AG10803 (cell line): ENCODE data around the gene SLC8A1.
A peak's percentile ranks its signal among the peaks of the same experiment; 100 is the strongest.

ENCODE experiments used
- DNase-seq: peaks from one replicate; pipeline ENCODE4 v3.0.0; 2010; ENCODE audit warnings: low read depth
- H3K4me3 ChIP-seq: 2 replicates; pipeline ENCODE4 v1.5.1; 2011; ENCODE audit warnings: mild to moderate bottlenecking, low read length, control low read depth
- TF ChIP-seq, protein P1 (sequence below): conservative IDR thresholded peaks from 2 replicates; pipeline ENCODE4 v1.5.1; 2011; ENCODE audit warnings: mild to moderate bottlenecking, low read length, control low read depth, inconsistent platforms

Gene SLC8A1

DNA sequence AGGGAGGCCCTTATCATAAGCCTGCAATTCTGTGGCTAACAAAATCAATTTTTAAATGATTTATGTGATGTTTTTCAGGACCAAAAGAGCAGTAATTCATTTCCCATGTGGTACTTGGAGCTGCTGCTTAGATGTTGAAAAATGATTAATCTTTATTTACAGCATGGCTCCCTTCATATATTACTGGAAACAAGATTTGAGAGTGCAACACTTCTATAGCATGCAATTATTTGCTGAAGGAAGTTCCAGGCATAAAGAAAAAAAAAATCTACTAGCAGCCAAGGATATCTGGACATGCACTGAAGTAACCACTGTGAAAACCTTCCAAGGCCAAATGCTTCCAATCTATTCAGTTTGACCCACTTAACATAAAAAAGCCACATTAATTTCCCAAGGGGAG is 186.3 kb downstream of the SLC8A1 start:
- no peak overlapping the region for H3K4me3 ChIP-seq
- no peak for DNase-seq
- TF ChIP-seq, protein P1, sequence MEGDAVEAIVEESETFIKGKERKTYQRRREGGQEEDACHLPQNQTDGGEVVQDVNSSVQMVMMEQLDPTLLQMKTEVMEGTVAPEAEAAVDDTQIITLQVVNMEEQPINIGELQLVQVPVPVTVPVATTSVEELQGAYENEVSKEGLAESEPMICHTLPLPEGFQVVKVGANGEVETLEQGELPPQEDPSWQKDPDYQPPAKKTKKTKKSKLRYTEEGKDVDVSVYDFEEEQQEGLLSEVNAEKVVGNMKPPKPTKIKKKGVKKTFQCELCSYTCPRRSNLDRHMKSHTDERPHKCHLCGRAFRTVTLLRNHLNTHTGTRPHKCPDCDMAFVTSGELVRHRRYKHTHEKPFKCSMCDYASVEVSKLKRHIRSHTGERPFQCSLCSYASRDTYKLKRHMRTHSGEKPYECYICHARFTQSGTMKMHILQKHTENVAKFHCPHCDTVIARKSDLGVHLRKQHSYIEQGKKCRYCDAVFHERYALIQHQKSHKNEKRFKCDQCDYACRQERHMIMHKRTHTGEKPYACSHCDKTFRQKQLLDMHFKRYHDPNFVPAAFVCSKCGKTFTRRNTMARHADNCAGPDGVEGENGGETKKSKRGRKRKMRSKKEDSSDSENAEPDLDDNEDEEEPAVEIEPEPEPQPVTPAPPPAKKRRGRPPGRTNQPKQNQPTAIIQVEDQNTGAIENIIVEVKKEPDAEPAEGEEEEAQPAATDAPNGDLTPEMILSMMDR: no peak

DNA sequence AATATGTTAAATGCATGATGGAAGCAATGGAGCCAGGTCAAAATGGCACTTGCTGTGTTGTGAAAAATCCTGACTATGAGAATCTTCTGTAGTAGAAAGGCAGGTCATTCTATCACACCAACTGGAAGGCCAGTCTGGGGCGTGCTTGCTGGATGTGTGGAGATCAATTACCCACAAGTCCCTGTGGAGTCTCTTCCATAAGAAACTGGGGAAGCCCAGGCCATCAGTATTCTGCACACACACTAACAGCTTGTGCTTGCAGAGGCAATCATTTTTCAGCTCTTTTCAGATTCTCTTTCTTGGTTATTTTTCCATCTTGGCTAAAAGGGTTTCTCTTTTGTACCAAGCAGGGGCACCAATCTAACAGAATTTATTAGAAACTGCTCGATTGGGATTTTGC is 190.8 kb downstream of the SLC8A1 start:
- no peak for DNase-seq
- H3K4me3 ChIP-seq: no peak overlapping the region
- TF ChIP-seq, protein P1: no peak

DNA sequence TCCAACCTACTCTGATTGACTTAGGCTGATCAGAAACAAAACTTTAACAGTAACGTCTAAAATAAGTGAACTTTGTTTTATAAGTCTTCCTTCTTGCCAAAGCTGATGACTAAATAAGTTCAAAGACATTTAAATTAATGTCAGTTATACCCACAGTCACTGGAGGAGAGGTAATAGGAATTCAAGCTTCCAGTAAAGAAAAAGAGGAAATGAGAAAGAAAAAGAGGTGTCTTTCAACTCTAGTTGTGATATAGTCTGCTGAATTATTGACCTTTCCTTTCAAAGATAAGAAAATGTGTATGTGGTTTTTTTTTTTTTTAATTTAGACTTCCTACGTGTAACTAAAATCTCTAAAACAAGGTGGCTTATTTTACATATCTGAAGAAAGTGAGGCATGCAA is 191.5 kb downstream of the SLC8A1 start:
- TF ChIP-seq, protein P1: no peak
- no peak overlapping the region for H3K4me3 ChIP-seq
- DNase-seq: no peak

DNA sequence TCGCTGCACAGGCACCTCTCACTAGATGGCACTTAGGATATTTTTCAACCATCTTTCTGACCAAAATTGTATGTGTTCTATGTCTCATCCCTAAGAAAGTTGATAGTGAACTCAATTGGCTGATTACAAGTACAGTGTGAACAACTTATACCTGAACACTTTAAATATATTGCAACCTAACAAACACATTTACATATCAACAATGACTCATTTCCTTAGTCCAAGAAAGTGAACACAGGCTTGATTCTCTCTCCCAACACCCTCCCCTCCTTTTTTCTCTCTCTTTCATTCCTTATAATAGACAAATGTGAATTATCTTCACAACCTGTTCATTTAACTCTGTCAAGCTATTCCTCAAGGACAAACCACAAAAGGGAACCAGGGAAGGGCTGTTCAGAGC is 192.0 kb downstream of the SLC8A1 start:
- TF ChIP-seq, protein P1: no peak
- no peak overlapping the region for H3K4me3 ChIP-seq
- DNase-seq: no peak

DNA sequence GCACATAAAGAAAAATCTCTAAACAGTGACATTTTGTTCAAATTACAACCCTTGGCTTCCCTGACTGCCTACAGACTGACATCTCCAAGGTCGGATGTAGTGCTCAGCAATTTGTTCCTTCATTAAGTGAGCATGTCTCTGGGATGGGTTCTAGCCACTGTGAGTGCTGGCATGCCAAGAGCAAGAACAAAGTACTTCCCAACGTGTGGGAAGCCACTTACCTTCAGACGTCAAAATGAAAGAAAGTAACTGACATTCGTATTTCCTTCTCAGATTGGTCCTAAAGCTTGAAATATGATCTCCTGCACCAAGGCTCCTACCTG is 193.8 kb downstream of the SLC8A1 start:
- TF ChIP-seq, protein P1: no peak
- no peak for DNase-seq
- H3K4me3 ChIP-seq: no peak overlapping the region

DNA sequence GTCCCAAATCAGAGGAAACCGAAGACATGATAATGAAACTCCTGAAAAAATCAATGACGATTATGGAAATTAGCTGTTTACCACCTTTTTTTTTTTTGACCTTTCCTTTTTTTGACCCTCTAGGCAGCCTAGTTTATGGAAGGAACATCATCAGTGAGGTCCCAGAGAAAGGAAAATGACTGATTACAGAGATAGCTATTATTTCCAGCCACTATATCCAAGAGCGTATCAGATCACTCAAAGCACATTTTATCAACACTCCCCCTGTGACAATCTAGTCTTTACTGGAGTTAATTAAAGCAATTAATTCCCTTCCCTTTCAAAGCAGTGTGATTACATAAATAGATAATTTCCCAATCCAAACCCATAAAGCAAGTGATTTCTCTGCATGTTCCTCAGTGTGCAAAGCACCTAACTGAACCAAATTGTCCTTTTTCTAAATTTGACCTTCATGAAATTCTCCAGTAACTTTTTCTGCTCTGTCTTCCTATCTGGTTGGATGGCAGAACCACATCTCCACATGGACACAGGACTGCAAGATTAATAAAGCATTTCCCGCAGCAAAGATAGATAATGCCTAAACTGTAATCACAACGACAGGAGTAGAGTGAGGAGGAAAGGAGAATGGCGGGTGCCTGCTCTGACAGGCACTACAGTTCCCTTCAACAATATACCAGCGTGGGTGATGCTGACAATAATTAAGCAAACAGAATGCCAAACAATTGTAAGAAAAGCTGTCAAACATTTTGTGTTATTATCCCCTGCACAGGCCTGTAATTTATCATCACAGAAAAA is 194.4 kb downstream of the SLC8A1 start:
- H3K4me3 ChIP-seq: no peak overlapping the region
- DNase-seq: no peak
- TF ChIP-seq, protein P1: no peak

DNA sequence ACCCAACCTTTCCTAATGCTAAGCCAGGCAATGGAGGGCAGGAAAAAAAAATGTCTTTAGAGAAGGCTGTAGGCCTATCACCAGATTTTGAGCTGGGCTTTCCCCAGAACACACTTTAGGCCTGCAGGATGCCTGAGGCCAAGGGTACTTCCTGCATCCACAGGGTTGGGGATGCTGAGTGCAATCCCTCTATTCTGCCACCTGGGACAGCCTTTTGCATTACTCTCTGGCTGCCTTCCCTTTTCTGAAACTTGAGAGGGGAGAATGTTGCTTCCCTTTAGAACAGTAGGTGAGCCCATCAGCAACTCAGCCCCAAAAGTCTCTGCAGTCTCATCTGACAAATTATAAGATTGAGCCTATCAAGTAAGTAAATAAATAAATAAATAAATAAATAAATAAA is 195.2 kb downstream of the SLC8A1 start:
- no peak overlapping the region for H3K4me3 ChIP-seq
- no peak for DNase-seq
- TF ChIP-seq, protein P1: peak; percentile 29
